Parathyroid adenoma (tissue), 2 donors: Measurements from ENCODE around the gene SNX8.

ENCODE experiments used
- H2AFZ ChIP-seq: fragments of 300-600 bp; sonication (generic); one replicate; pipeline ENCODE4 v1.7.0; 2017; ENCODE audit warnings: antibody characterized with exemption, mild to moderate bottlenecking
- H3K27ac ChIP-seq: fragments of 300-600 bp; sonication (generic); one replicate; pipeline ENCODE4 v1.7.0; 2017
- H3K27me3 ChIP-seq: fragments of 300-600 bp; sonication (generic); one replicate; pipeline ENCODE4 v1.7.0; 2017; ENCODE audit warnings: low read length; ENCODE audit not compliant: control insufficient read depth, insufficient read depth
- H3K36me3 ChIP-seq: fragments of 300-600 bp; sonication (generic); one replicate; pipeline ENCODE4 v1.7.0; 2017; ENCODE audit warnings: low read length; ENCODE audit not compliant: control insufficient read depth, insufficient read depth
- H3K4me1 ChIP-seq: fragments of 300-600 bp; sonication (generic); one replicate; pipeline ENCODE4 v1.7.0; 2017; ENCODE audit warnings: control low read depth
- H3K4me2 ChIP-seq: fragments of 300-600 bp; sonication (generic); one replicate; pipeline ENCODE4 v1.7.0; 2017; ENCODE audit warnings: low read length
- H3K4me3 ChIP-seq: fragments of 300-600 bp; sonication (generic); one replicate; pipeline ENCODE4 v1.7.0; 2017; ENCODE audit warnings: low read depth, low read length
- H3K79me2 ChIP-seq: fragments of 300-600 bp; sonication (generic); one replicate; pipeline ENCODE4 v1.7.0; 2017; ENCODE audit warnings: control low read depth
- H3K9ac ChIP-seq: fragments of 300-600 bp; sonication (generic); one replicate; pipeline ENCODE4 v1.7.0; 2017; ENCODE audit warnings: mild to moderate bottlenecking
- H3K9me3 ChIP-seq: fragments of 300-600 bp; sonication (generic); one replicate; pipeline ENCODE4 v1.7.0; 2017; ENCODE audit warnings: low read length; ENCODE audit not compliant: control insufficient read depth
- TF ChIP-seq, protein P1 (sequence below): fragments of 300-600 bp; sonication (generic); IDR thresholded peaks from one replicate; pipeline ENCODE4 v1.7.0; 2017; ENCODE audit warnings: antibody characterized with exemption, mild to moderate bottlenecking
- donor health status: primary hyperparathyroidism.

Gene SNX8

DNA sequence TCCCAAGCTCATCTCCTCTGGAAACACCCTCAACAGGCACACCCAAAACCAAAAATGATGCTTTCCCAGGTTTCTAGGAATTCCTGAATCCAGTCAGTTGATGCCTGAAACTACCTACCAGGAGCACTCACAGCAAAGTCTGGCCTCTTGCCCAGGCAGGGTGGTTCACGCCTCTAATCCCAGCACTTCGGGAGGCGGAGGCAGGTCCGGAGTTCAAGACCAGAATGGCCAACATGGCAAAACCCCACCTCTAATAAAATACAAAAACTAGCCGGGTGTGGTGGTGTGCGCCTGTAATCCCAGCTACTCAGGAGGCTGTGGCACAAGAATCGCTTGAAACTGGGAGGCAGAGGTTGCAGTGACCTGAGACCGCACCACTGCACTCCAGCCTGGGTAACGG lies 83.4 kb downstream of the SNX8 start:
- Histone ChIP-seq H3K9ac (no peak overlapping the region), H3K4me3 (no peak overlapping the region)

DNA sequence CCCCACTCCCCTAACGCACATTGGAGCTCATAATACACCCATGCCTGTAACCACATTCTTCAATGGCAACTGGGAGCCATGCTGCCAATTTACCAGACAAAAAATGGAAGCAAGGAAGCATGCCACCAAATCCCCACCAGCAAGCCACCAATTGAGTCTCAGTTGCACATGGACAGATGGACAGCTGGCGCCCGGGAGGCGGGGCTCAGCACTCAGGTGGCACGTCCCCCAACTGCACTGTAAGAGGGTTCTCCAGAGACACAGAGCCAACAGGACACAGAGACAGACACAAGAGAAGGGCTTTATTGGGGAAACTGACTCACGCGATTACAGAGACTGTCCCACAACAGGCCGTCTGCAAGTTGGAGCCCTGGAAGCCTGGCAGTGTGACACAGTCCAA lies 84.0 kb downstream of the SNX8 start:
- Histone ChIP-seq H3K36me3 (no peaks in the 10 kb centered on the region), H3K9ac (no peak overlapping the region), H3K27me3 (no peaks in the 10 kb centered on the region), H2AFZ (no peak overlapping the region), H3K79me2 (peaks cover 24% of the 10 kb centered on the region), H3K4me1 (peaks cover 2% of the 10 kb centered on the region), H3K4me3 (no peak overlapping the region), H3K4me2 (no peak overlapping the region), H3K9me3 (no peaks in the 10 kb centered on the region), H3K27ac (no peak overlapping the region)
- TF ChIP-seq, protein P1, sequence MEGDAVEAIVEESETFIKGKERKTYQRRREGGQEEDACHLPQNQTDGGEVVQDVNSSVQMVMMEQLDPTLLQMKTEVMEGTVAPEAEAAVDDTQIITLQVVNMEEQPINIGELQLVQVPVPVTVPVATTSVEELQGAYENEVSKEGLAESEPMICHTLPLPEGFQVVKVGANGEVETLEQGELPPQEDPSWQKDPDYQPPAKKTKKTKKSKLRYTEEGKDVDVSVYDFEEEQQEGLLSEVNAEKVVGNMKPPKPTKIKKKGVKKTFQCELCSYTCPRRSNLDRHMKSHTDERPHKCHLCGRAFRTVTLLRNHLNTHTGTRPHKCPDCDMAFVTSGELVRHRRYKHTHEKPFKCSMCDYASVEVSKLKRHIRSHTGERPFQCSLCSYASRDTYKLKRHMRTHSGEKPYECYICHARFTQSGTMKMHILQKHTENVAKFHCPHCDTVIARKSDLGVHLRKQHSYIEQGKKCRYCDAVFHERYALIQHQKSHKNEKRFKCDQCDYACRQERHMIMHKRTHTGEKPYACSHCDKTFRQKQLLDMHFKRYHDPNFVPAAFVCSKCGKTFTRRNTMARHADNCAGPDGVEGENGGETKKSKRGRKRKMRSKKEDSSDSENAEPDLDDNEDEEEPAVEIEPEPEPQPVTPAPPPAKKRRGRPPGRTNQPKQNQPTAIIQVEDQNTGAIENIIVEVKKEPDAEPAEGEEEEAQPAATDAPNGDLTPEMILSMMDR = no peak

More for the DNA sequence above, 83.4 kb downstream of the SNX8 start:
- no peak overlapping the region for H3K4me2 ChIP-seq
- H3K9me3 ChIP-seq = no peaks in the 10 kb centered on the region
- peaks cover 2% of the 10 kb centered on the region for H3K4me1 ChIP-seq
- H2AFZ ChIP-seq = no peak overlapping the region
- peaks cover 19% of the 10 kb centered on the region for H3K79me2 ChIP-seq
- TF ChIP-seq, protein P1 = no peak
- H3K27me3 ChIP-seq = no peaks in the 10 kb centered on the region
- no peak overlapping the region for H3K27ac ChIP-seq
- no peaks in the 10 kb centered on the region for H3K36me3 ChIP-seq

GRCh38 chr7:2229467-2229866 lies 84.8 kb downstream of the SNX8 start:
- Histone ChIP-seq H3K9me3 (no peaks in the 10 kb centered on the region), H3K36me3 (no peaks in the 10 kb centered on the region), H3K4me3 (no peak overlapping the region), H3K4me1 (peaks cover 2% of the 10 kb centered on the region), H3K9ac (no peak overlapping the region), H3K27ac (no peak overlapping the region), H2AFZ (no peak overlapping the region), H3K4me2 (no peak overlapping the region), H3K27me3 (no peaks in the 10 kb centered on the region), H3K79me2 (peaks cover 24% of the 10 kb centered on the region)
- TF ChIP-seq, protein P1 = no peak

DNA sequence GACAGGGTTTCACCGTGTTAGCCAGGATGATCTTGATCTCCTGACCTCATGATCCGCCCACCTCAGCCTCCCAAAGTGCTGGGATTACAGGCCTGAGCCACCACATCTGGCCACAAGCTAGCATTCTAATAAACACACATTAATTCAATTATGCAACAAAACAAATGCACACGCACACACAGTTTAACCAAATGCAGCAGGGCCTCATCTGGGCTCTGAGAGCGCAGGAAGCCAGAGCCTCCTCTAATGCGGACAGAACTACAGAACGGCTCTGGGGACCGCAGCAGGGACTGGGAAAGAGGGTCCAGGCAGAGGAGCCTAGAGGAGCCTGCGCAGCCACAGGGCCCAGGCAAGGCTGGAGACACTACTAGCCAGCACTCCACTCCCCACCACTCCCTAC lies 85.3 kb downstream of the SNX8 start:
- Histone ChIP-seq H3K9me3 (no peaks in the 10 kb centered on the region), H3K79me2 (peaks cover 26% of the 10 kb centered on the region), H3K36me3 (no peaks in the 10 kb centered on the region), H3K9ac (no peak overlapping the region), H3K4me1 (peaks cover 2% of the 10 kb centered on the region), H3K27me3 (no peaks in the 10 kb centered on the region), H2AFZ (no peak overlapping the region), H3K4me3 (no peak overlapping the region), H3K4me2 (no peak overlapping the region), H3K27ac (no peak overlapping the region)
- TF ChIP-seq, protein P1 = no peak

DNA sequence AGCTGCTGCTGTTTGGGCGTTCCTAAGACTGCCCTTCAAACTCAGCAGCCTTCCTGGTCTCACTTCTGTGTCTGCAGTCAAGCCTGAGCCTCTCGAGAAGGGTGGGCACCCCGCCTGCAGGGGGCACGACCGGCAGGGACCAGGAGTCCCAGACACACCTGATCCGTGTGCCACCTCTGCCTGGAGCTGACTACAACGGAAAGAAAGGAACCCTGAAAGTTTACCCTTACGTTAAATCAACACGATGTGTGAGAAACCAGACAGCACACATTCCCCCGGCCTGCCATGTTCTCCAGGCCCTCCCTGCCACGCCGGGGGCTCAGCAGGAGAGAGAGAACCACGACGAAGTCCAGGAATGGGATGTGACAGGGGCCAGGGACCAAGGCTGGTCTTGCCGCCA lies 86.5 kb downstream of the SNX8 start:
- TF ChIP-seq, protein P1 = no peak
- no peak overlapping the region for H2AFZ ChIP-seq
- no peak overlapping the region for H3K9ac ChIP-seq
- H3K27ac ChIP-seq = no peak overlapping the region
- no peaks in the 10 kb centered on the region for H3K27me3 ChIP-seq
- H3K79me2 ChIP-seq = peaks cover 26% of the 10 kb centered on the region
- no peaks in the 10 kb centered on the region for H3K36me3 ChIP-seq
- no peaks in the 10 kb centered on the region for H3K9me3 ChIP-seq
- H3K4me1 ChIP-seq = no peaks in the 10 kb centered on the region
- no peak overlapping the region for H3K4me3 ChIP-seq
- no peak overlapping the region for H3K4me2 ChIP-seq
